HEK293 (cell line): ENCODE data around the gene TTC33.

Experiments used
- CTCF ChIA-PET: fragments of 350-600 bp; formaldehyde crosslinking; extraction: SDS; loops from one replicate; lab custom pipeline; 2021; ENCODE audit warnings: antibody characterized with exemption; lab: Yijun Ruan, JAX
- POLR2A ChIA-PET: fragments of 300-600 bp; formaldehyde crosslinking; extraction: SDS; loops from one replicate; lab custom pipeline; 2020; ENCODE audit warnings: antibody characterized with exemption, inconsistent platforms; lab: Yijun Ruan, JAX
- H3K27ac ChIP-seq: fragments of 200-500 bp; sonication (Bioruptor generic); 2 replicates; pipeline ENCODE4 v1.5.1; 2014; ENCODE audit warnings: low read depth, low read length, control low read depth, inconsistent platforms; ENCODE audit errors: extremely low read depth
- H3K36me3 ChIP-seq, 2 experiments: fragments of 200-500 bp in 1 of 2; sonication (Bioruptor generic) in 1 of 2; 1 replicate in 1 of 2; 2 replicates in 1 of 2; pipeline ENCODE4 v1.5.1; 2014 to 2017; ENCODE audit warnings: inconsistent platforms in 2 of 2, low read length in 2 of 2; ENCODE audit not compliant: control insufficient read depth in 2 of 2, insufficient read depth in 1 of 2
- H3K4me1 ChIP-seq: fragments of 200-500 bp; sonication (Bioruptor generic); 2 replicates; pipeline ENCODE4 v1.5.1; 2014; ENCODE audit warnings: mild to moderate bottlenecking, low read length, inconsistent platforms; ENCODE audit not compliant: control insufficient read depth, insufficient read depth
- H3K4me3 ChIP-seq: 2 replicates; pipeline ENCODE4 v1.5.1; 2011; ENCODE audit warnings: low read depth, mild to moderate bottlenecking, control low read depth, low read length, moderate library complexity
- H3K9me3 ChIP-seq: fragments of 200-500 bp; sonication (Bioruptor generic); 2 replicates; pipeline ENCODE4 v1.5.1; 2014; ENCODE audit warnings: low read depth, low read length, inconsistent platforms; ENCODE audit not compliant: control insufficient read depth, insufficient read depth
- ZBTB21 ChIP-seq: fragments of 450-650 bp; formaldehyde crosslinking; IDR thresholded peaks from 2 replicates; pipeline ENCODE4 v1.5.1; 2017; ENCODE audit warnings: missing biosample characterization, missing genetic modification characterization
- ZBTB8A ChIP-seq: fragments of 450-650 bp; formaldehyde crosslinking; IDR thresholded peaks from 2 replicates; pipeline ENCODE4 v1.5.1; 2016; ENCODE audit warnings: missing biosample characterization, missing genetic modification characterization
- ZFP37 ChIP-seq: fragments of 450-650 bp; formaldehyde crosslinking; IDR thresholded peaks from 2 replicates; pipeline ENCODE4 v1.5.1; 2016; ENCODE audit warnings: missing biosample characterization, missing genetic modification characterization
- ZFP41 ChIP-seq: fragments of 450-650 bp; formaldehyde crosslinking; IDR thresholded peaks from 2 replicates; pipeline ENCODE4 v1.5.1; 2016; ENCODE audit warnings: missing biosample characterization, missing genetic modification characterization, borderline replicate concordance
- ZNF132 ChIP-seq: fragments of 450-650 bp; formaldehyde crosslinking; IDR thresholded peaks from 2 replicates; pipeline ENCODE4 v1.5.1; 2017; ENCODE audit warnings: missing biosample characterization, missing genetic modification characterization, borderline replicate concordance
- ZNF19 ChIP-seq: fragments of 450-650 bp; formaldehyde crosslinking; IDR thresholded peaks from 2 replicates; pipeline ENCODE4; 2016; ENCODE audit warnings: missing biosample characterization, missing genetic modification characterization, low read depth
- ZNF292 ChIP-seq: fragments of 450-650 bp; formaldehyde crosslinking; IDR thresholded peaks from 2 replicates; pipeline ENCODE4 v1.5.1; 2016; ENCODE audit warnings: low read depth, missing biosample characterization, missing genetic modification characterization, borderline replicate concordance
- ZNF423 ChIP-seq: fragments of 450-650 bp; formaldehyde crosslinking; IDR thresholded peaks from 2 replicates; pipeline ENCODE4 v1.5.1; 2016; ENCODE audit warnings: missing biosample characterization, missing genetic modification characterization
- ZNF426 ChIP-seq: fragments of 450-650 bp; formaldehyde crosslinking; IDR thresholded peaks from 2 replicates; pipeline ENCODE4 v1.5.1; 2017; ENCODE audit warnings: missing biosample characterization, missing genetic modification characterization, mild to moderate bottlenecking, inconsistent platforms, moderate library complexity
- ZNF514 ChIP-seq: fragments of 450-650 bp; formaldehyde crosslinking; IDR thresholded peaks from 2 replicates; pipeline ENCODE4 v1.5.1; 2016; ENCODE audit warnings: missing biosample characterization, missing genetic modification characterization
- ZNF555 ChIP-seq: fragments of 450-650 bp; formaldehyde crosslinking; conservative IDR thresholded peaks from 2 replicates; pipeline ENCODE4 v1.5.1; 2017; ENCODE audit warnings: missing biosample characterization, mild to moderate bottlenecking, missing genetic modification characterization, inconsistent platforms
- ZNF561 ChIP-seq: fragments of 450-650 bp; IDR thresholded peaks from 2 replicates; pipeline ENCODE4 v1.5.1; 2018; ENCODE audit warnings: missing biosample characterization, missing genetic modification characterization, borderline replicate concordance
- ZNF664 ChIP-seq: fragments of 450-650 bp; formaldehyde crosslinking; IDR thresholded peaks from 2 replicates; pipeline ENCODE4 v1.5.1; 2016; ENCODE audit warnings: missing biosample characterization, missing genetic modification characterization
- ZNF707 ChIP-seq: fragments of 450-650 bp; formaldehyde crosslinking; IDR thresholded peaks from 2 replicates; pipeline ENCODE4 v1.5.1; 2016; ENCODE audit warnings: missing biosample characterization, missing genetic modification characterization
- ZNF76 ChIP-seq: fragments of 450-650 bp; formaldehyde crosslinking; IDR thresholded peaks from 2 replicates; pipeline ENCODE4; 2016; ENCODE audit warnings: low read depth, missing biosample characterization, missing genetic modification characterization, borderline replicate concordance
- ZNF837 ChIP-seq: fragments of 450-650 bp; formaldehyde crosslinking; IDR thresholded peaks from 2 replicates; pipeline ENCODE4 v1.5.1; 2016; ENCODE audit warnings: missing biosample characterization, missing genetic modification characterization
- TF ChIP-seq, protein P1 (sequence below): fragments of 450-650 bp; formaldehyde crosslinking; IDR thresholded peaks from 2 replicates; pipeline ENCODE4 v1.5.1; 2016; ENCODE audit warnings: missing biosample characterization, missing genetic modification characterization, low read depth

The TTC33 gene

DNA sequence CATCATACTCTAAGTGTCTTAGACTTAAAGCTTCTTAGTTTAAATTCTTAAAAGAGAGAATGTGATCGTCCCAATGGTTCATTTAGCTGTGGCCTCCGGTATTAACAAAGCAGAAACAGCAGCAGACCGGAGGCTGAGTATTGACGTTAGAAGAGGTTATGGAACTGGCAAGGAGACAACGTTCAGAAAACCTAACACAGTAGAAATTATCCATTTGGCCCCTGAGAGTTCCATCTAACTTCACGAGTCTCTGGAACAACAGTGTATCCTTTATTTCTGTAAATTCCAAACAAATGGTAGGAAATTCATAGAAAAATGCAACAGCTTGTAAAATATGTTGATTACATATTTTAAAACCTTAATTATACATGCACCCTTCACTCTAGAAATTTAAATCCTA lies 183.4 kb downstream of the TTC33 start:
- no peak overlapping the region for H3K4me3 ChIP-seq
- H3K9me3 ChIP-seq, result no peaks in the 10 kb centered on the region
- ChIA-PET POLR2A (no interaction called here), CTCF (no interaction called here)
- H3K4me1 ChIP-seq, result no peaks in the 10 kb centered on the region
- no peaks in the 10 kb centered on the region for H3K36me3 ChIP-seq
- H3K27ac ChIP-seq, result no peak overlapping the region
- no peak for TF ChIP-seq ZBTB8A (tag by site-specific recombination)
- no peak for TF ChIP-seq ZNF664 (tag by site-specific recombination)
- TF ChIP-seq ZNF514 (tag by site-specific recombination), result no peak

DNA sequence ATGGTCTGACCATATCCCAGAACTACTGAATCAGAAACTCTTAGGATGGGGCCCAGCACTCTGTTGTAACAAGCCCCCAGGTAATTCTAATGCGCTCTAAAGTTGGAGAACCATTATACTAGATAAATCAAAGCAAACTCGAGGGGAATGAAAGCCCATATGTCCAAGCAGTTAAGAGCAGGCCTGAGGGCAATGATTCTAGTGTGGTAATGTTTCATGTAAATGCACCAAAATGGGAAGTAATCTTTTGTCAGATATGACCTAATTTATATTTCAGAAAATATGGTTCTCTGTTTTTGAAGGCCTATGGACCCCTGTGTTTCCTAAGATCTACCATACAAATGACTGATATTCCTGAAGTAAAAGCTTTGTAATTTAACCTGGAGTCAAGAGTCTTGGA lies 184.0 kb downstream of the TTC33 start:
- TF ChIP-seq ZNF19, result no peak
- TF ChIP-seq ZNF292 (tag by site-specific recombination), result no peak
- TF ChIP-seq ZNF707 (tag by site-specific recombination), result no peak
- H3K4me3 ChIP-seq, result no peak overlapping the region
- no peaks in the 10 kb centered on the region for H3K4me1 ChIP-seq
- ChIA-PET CTCF (no interaction called here), POLR2A (no interaction called here)
- no peaks in the 10 kb centered on the region for H3K9me3 ChIP-seq
- H3K27ac ChIP-seq, result no peak overlapping the region
- no peaks in the 10 kb centered on the region for H3K36me3 ChIP-seq

DNA sequence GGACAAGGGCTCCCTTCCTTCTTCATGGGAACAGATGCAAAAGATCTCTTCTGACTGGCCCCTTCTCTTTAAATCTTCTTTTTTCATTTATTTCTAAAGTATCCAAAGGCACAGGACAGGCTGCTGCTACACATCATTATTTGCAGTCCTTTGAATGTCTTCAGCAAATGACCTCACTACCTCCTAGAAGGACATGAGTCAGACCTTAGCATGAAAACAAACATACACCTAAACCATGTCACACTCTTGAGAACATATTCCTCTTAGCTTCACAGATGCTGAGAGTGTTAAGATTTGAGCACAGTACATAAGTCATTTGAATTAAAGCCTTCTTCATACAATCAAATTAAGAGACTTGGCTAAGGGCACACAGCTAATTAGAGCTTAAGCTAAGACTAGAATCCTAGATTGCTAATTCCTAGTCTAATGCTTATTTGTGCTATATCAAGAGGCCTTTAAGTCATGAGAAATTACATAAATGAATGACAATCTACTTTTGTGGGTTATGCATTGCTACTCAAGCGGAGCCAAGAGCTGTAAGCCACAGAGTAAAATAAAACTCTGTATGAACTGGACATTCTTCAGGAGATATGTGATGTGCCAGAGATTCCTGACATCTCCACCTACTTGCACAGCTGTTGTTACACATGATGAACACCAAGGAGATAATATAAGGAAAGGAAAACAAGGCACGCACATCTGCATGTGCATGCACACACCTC lies 185.2 kb downstream of the TTC33 start:
- Histone ChIP-seq H3K27ac (no peak overlapping the region), H3K4me1 (no peaks in the 10 kb centered on the region), H3K4me3 (no peak overlapping the region), H3K9me3 (no peaks in the 10 kb centered on the region), H3K36me3 (no peaks in the 10 kb centered on the region)
- POLR2A ChIA-PET, result no interaction called here
- CTCF ChIA-PET, result interaction anchor here (0.6 kb wide), 1 partner anchor 42 kb away, joined by 3 read pairs; no protein-coding TSS in a partner anchor
- no peak for TF ChIP-seq ZNF555 (tag by site-specific recombination)
- TF ChIP-seq, protein P1, sequence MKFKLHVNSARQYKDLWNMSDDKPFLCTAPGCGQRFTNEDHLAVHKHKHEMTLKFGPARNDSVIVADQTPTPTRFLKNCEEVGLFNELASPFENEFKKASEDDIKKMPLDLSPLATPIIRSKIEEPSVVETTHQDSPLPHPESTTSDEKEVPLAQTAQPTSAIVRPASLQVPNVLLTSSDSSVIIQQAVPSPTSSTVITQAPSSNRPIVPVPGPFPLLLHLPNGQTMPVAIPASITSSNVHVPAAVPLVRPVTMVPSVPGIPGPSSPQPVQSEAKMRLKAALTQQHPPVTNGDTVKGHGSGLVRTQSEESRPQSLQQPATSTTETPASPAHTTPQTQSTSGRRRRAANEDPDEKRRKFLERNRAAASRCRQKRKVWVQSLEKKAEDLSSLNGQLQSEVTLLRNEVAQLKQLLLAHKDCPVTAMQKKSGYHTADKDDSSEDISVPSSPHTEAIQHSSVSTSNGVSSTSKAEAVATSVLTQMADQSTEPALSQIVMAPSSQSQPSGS (tag by site-specific recombination), result no peak
- TF ChIP-seq ZNF561 (tag by site-specific recombination), result no peak
- 0 out of 2 replicates have a peak, but pooled peaks have one; percentile 25 for TF ChIP-seq ZBTB21 (tag by site-specific recombination)
- no peak for TF ChIP-seq ZNF132
- no peak for TF ChIP-seq ZNF76 (tag by site-specific recombination)
- no peak for TF ChIP-seq ZFP41
- TF ChIP-seq ZNF426 (tag by site-specific recombination), result no peak
- TF ChIP-seq ZNF423 (tag by site-specific recombination), result no peak
- TF ChIP-seq ZNF292 (tag by site-specific recombination), result no peak
- TF ChIP-seq ZNF837, result no peak
- TF ChIP-seq ZFP37 (tag by site-specific recombination), result 0 out of 2 replicates have a peak, but pooled peaks have one; percentile 29
